Activated CD8-positive, alpha-beta T cell treated with anti-CD3 and anti-CD28 coated beads for 36 hours (primary cell): ENCODE data around the gene PGBD4. TPM values are rescaled to one million over a fixed set of nuclear protein-coding genes. Genes with fewer than 3 reads are reported as not detected.

Experiments
- ATAC-seq: fragments of 200-7000 bp; cut with Tn5 transposase; one replicate; pipeline ENCODE4 v1.10.0; 2021; ENCODE audit warnings: mild to moderate bottlenecking, moderate library complexity
- CTCF ChIA-PET: fragments of 350-600 bp; sonication (Branson Sonifier 250); formaldehyde crosslinking; loops from one replicate; lab custom pipeline; 2021; ENCODE audit warnings: antibody characterized with exemption; lab: Charles Lee
- POLR2A ChIA-PET: fragments of 350-600 bp; sonication (Branson Sonifier 250); formaldehyde crosslinking; loops from one replicate; lab custom pipeline; 2021; ENCODE audit warnings: antibody characterized with exemption; lab: Charles Lee
- DNase-seq: peaks from one replicate; pipeline ENCODE4 v3.0.0-alpha.2; 2020
- H3K27ac Mint-ChIP-seq: one replicate; pipeline ENCODE4 v1.8.0; 2021; ENCODE audit warnings: mild to moderate bottlenecking, mixed read lengths
- H3K27me3 Mint-ChIP-seq: one replicate; pipeline ENCODE4 v1.8.0; 2021; ENCODE audit warnings: mixed read lengths
- H3K36me3 Mint-ChIP-seq: one replicate; pipeline ENCODE4 v1.8.0; 2021; ENCODE audit warnings: low read depth, mixed read lengths
- H3K4me1 Mint-ChIP-seq: one replicate; pipeline ENCODE4 v1.8.0; 2021; ENCODE audit warnings: low read depth, mixed read lengths
- H3K4me3 Mint-ChIP-seq: one replicate; pipeline ENCODE4 v1.8.0; 2021; ENCODE audit warnings: mild to moderate bottlenecking, moderate library complexity, mixed read lengths
- H3K9me3 Mint-ChIP-seq: one replicate; pipeline ENCODE4 v1.8.0; 2021; ENCODE audit warnings: mixed read lengths
- intact Hi-C: fragments of 100-400 bp; cut with micrococcal nuclease; formaldehyde crosslinking; loops from one replicate; pipeline ENCODE4 v1.10.0; 2022
- total RNA-seq, 2 experiments: library from RNA; stranded (reverse); gene quantifications; one replicate each; pipeline ENCODE4 v1.2.3, GENCODE V29; 2021
- TF ChIP-seq, protein P1 (sequence below): fragments of 200-600 bp; IDR thresholded peaks from one replicate; pipeline ENCODE4 v1.8.0; 2022; ENCODE audit warnings: antibody characterized with exemption, mild to moderate bottlenecking

Gene PGBD4
- total RNA-seq, 2 experiments from 2014 or later, result 2.6 to 2.7 TPM

DNA sequence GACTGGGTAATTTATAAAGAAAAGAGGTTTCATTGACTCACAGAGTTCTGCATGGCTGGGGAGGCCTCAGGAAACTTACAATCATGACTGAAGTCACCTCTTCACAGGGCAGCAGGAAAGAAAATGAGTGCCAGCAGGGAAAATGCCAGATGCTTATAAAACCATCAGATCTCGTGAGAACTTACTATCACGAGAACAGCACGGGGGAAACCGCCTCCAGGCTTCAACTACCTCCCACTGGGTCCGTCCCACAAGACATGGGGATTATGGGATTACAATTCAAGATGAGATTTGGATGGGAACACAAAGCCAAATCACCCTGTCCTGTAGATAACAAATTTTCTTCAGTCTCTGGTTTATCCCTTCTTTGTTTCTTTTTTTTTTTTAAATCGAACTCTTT lies 31.9 kb upstream of the PGBD4 start:
- CTCF ChIA-PET, result no interaction called here
- no peak for DNase-seq
- no peaks in the 10 kb centered on the region for H3K9me3 Mint-ChIP-seq
- H3K4me3 Mint-ChIP-seq, result no peak overlapping the region
- ATAC-seq, result no peak
- no peaks in the 10 kb centered on the region for H3K4me1 Mint-ChIP-seq
- no peaks in the 10 kb centered on the region for H3K36me3 Mint-ChIP-seq
- H3K27me3 Mint-ChIP-seq, result no peaks in the 10 kb centered on the region
- TF ChIP-seq, protein P1, sequence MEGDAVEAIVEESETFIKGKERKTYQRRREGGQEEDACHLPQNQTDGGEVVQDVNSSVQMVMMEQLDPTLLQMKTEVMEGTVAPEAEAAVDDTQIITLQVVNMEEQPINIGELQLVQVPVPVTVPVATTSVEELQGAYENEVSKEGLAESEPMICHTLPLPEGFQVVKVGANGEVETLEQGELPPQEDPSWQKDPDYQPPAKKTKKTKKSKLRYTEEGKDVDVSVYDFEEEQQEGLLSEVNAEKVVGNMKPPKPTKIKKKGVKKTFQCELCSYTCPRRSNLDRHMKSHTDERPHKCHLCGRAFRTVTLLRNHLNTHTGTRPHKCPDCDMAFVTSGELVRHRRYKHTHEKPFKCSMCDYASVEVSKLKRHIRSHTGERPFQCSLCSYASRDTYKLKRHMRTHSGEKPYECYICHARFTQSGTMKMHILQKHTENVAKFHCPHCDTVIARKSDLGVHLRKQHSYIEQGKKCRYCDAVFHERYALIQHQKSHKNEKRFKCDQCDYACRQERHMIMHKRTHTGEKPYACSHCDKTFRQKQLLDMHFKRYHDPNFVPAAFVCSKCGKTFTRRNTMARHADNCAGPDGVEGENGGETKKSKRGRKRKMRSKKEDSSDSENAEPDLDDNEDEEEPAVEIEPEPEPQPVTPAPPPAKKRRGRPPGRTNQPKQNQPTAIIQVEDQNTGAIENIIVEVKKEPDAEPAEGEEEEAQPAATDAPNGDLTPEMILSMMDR, result no peak
- POLR2A ChIA-PET, result no interaction called here
- intact Hi-C loops, result no loop called here
- H3K27ac Mint-ChIP-seq, result no peak overlapping the region

DNA sequence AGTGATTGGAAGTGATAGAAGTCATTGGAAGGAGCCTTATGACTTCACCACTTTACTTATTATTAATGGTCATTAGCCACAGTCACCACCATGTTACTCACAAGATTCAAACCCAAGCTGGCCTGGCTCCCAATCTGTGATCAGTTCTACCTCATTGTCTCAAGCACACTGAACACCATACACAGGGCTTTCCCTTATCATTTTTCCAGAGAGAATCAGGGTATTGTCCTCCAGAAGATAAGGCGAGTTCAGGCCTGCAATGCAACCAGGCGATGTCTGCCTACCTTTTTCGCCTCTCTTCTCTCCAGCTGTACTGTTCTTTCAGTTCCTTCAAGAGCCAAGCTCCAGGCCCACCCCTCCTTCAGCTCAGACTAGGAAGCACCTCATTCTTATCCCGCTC lies 25.1 kb upstream of the PGBD4 start:
- ATAC-seq (no peak), DNase-seq (no peak)
- TF ChIP-seq, protein P1, result no peak
- CTCF ChIA-PET, result no interaction called here
- Mint-ChIP-seq H3K4me3 (no peak overlapping the region), H3K9me3 (no peaks in the 10 kb centered on the region), H3K36me3 (no peaks in the 10 kb centered on the region), H3K4me1 (no peaks in the 10 kb centered on the region), H3K27me3 (no peaks in the 10 kb centered on the region), H3K27ac (no peak overlapping the region)
- intact Hi-C loops, result no loop called here
- POLR2A ChIA-PET, result interaction anchor here (1.5 kb wide), 1 partner anchor 9 kb away, joined by 3 read pairs; no protein-coding TSS in a partner anchor

- H3K36me3 Mint-ChIP-seq, result peaks cover 6% of the 10 kb centered on the region
- H3K4me1 Mint-ChIP-seq, result no peaks in the 10 kb centered on the region
- ATAC-seq (no peak), DNase-seq (no peak)
- H3K4me3 Mint-ChIP-seq, result no peak overlapping the region
- TF ChIP-seq, protein P1, result no peak
- no peaks in the 10 kb centered on the region for H3K27me3 Mint-ChIP-seq
- CTCF ChIA-PET, result interaction anchor here (0.9 to 1.5 kb wide), 5 partner anchors 9 to 131 kb away, joined by 3 to 6 read pairs (median 3); partner anchors contain the start of gene KATNBL1
- intact Hi-C loops, result no loop called here
- POLR2A ChIA-PET, result no interaction called here
- no peaks in the 10 kb centered on the region for H3K9me3 Mint-ChIP-seq
- H3K27ac Mint-ChIP-seq, result no peak overlapping the region
These were observed 23.0 kb upstream of the PGBD4 start for GRCh38 chr15:34078900-34079299.

GRCh38 chr15:34079904-34080303 lies 22.0 kb upstream of the PGBD4 start:
- no peak overlapping the region for H3K27ac Mint-ChIP-seq
- no peak overlapping the region for H3K4me3 Mint-ChIP-seq
- H3K9me3 Mint-ChIP-seq, result no peaks in the 10 kb centered on the region
- intact Hi-C loops, result no loop called here
- TF ChIP-seq, protein P1, result no peak
- no peaks in the 10 kb centered on the region for H3K27me3 Mint-ChIP-seq
- POLR2A ChIA-PET, result no interaction called here
- DNase-seq (no peak), ATAC-seq (no peak)
- peaks cover 11% of the 10 kb centered on the region for H3K36me3 Mint-ChIP-seq
- no peaks in the 10 kb centered on the region for H3K4me1 Mint-ChIP-seq
- CTCF ChIA-PET, result interaction anchor here (1.2 kb wide), 1 partner anchor 30 kb away, joined by 6 read pairs; no protein-coding TSS in a partner anchor

DNA sequence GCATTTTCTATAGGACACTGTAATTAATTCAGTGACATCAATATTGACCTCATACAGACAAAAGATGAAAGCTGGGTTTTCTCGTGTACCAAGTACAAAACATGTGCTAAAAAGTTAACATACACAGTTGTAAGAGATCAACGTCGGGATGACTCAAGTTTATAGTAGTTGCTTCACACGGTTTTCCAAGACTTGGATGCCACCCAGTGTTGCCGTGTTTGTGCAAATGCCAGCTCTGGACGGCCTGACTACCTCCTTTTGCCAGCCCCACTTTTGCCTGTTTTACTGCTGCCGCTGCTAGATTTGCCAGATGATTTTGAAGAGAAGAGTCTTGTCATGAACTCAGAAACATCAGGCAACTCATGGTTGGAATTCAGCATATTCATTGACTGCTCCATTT lies 17.8 kb upstream of the PGBD4 start:
- H3K4me3 Mint-ChIP-seq, result no peak overlapping the region
- H3K36me3 Mint-ChIP-seq, result peaks cover 18% of the 10 kb centered on the region
- intact Hi-C loops, result no loop called here
- ChIA-PET POLR2A (no interaction called here), CTCF (interaction anchor here (1.0 to 1.5 kb wide), 2 partner anchors 26 to 125 kb away, joined by 3 to 4 read pairs; partner anchors contain the start of gene KATNBL1)
- H3K27me3 Mint-ChIP-seq, result no peaks in the 10 kb centered on the region
- ATAC-seq (no peak), DNase-seq (no peak)
- H3K27ac Mint-ChIP-seq, result no peak overlapping the region
- H3K4me1 Mint-ChIP-seq, result no peaks in the 10 kb centered on the region
- TF ChIP-seq, protein P1, result no peak
- H3K9me3 Mint-ChIP-seq, result no peaks in the 10 kb centered on the region
